DMS 273 treated with DMSO at 0.1 percent for 48 hours (cell line): Measurements from ENCODE around the gene RPRM.
"Not testable (repeated sequence)": the region's sequence is repeated elsewhere in the genome, so short reads cannot be mapped to it uniquely, and the experiment has no call there.

Experiments
- DNase-seq: peaks from one replicate; lab custom pipeline; 2025; lab: John Stamatoyannopoulos, UW

RPRM gene

DNA sequence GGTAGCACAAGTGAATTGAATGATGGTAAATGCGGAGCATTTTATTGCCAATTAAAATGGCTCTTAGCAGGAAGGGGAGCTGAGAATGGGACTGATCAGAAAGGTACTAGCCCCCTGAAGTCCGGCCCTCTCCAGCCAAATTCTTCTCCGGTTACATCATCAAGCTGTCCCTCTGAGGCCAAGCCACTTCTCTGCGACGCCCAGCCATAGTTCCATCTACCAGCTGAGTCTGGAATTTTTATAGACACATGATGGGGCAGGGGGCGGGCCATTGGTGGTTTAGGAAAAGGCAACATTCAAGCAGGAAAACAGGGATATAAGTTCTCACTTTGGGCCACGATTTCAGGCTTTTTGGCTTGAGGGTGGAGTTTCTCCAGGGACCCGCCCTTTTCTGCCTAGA lies 22.7 kb downstream of the RPRM start:
- no peak for DNase-seq

DNA sequence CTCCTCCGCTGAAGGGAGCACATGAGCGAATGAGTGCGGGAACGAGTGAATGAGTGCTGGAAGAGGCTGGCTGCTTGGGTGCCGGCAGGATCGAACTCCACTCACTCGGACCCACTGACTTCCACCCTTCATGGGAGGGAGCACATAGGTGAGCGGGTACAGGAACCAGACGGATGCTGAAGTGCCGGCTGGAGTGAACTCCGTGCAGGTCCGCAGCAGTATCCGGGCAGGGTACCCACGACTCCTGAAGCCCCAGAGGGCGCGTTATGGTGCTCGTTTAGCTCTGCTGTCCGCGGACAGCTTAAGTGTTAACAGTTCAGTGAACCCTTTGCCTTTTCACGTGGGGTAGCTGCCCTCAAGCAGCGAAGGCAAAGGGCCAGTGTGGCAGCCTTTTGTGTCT lies 23.2 kb downstream of the RPRM start:
- DNase-seq = no peak

DNA sequence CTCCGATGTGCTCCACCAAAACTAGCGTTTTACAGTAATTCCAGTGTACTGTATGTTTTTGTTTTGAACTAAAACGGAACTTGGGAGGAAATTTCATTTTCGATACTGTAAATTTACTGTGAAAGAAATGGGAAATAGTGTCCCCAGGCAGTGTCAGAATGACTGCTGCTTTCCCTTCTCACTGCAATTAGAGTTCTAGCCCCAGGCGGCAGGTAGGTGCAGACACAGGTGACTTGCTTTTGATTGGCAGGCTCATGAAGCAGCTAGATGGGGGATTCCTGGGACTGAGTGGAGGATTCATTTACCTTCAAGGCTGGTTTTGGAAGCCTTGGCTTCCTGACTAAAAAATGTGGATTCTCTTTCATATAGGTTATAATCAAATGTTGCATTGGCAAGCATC lies 27.0 kb downstream of the RPRM start:
- DNase-seq = no peak

DNA sequence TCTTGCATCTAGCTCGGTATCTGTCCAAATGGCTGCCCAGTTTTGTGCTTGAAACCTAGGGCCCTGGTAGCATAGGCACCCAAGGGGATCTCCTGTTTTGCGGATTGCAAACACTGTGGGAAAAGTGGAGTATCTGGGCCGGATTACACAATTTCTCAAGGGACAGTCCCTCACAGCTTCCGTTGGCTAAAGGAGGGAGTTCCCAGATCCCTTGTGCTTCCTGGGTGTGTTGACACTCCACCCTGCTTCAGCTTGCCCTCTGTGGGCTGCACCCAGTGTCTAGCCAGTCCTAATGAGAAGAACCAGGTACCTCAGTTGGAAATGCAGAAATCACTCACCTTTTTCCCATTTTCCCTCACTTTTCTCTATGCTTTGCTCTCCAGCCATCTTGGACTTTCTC lies 35.5 kb downstream of the RPRM start:
- DNase-seq = no peak

DNA sequence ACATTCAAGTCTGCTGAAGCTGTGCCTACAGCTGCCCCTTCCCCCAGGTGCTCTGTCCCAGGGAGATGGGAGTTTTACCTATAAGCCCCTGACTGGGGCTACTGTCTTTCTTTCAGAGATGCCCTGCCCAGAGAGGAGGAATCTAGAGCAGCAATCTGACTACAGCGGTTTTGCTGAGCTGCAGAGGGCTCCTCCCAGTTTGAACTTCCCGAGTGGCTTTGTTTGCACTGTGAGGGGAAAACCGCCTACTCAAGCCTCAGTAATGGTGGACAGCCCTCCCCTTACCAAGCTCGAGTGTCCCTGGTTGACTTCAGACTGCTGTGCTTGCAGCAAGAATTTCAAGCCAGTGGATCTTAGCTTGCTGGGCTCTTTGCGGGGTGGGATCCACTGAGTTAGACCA lies 35.9 kb downstream of the RPRM start:
- not testable (repeated sequence) for DNase-seq

DNA sequence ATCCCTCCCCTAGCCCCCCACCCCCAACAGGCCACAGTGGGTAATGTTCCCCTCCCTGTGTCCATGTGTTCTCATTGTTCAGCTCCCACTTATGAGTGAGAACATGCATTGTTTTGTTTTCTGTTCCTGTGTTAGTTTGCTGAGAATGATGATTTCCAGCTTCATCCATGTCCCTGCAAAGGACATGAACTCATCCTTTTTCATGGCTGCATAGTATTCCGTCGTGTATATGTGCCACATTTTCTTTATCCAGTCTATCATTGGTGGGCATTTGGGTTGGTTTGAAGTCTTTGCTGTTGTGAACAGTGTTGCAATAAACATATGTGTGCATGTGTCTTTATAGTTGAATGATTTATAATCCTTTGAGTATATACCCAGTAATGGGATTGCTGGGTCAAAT lies 38.5 kb downstream of the RPRM start:
- not testable (repeated sequence) for DNase-seq

DNA sequence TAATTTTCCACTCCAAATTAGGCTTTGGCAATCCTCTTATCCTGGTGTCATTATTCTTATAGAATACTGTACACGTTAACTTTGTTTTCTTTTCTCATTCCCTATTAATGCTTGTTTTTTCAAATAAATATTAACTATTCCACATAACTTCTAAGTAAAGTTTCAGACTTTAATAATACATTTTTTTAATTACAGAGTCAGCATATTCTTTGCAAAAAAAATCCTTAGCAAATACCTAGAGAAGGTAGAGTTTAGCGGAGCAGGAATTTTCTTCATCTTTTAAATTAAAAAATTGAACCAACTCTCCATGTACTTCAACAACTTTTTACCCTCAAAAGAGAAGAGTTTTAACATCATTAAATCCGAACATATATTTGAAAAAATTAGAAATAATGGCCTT lies 45.2 kb downstream of the RPRM start:
- DNase-seq = no peak

DNA sequence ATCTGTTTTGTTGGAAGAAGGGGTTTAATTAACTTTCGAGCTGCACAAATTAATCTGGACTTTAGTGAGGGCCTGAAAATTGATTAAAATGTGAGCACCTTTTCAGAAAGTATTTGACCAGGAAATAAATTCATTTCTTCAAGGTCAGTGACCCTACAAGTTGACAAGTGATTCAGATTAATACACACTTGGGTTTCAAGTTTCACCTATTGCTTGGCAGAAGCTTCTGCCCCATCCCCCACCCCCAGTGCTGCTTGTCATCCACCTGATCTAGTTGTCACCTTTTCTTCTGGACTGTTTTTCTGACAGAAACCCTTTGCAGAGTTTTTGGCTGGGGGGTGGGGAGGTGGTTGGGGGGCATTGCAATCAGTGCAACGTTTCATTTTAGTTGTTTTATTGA lies 46.2 kb downstream of the RPRM start:
- no peak for DNase-seq

DNA sequence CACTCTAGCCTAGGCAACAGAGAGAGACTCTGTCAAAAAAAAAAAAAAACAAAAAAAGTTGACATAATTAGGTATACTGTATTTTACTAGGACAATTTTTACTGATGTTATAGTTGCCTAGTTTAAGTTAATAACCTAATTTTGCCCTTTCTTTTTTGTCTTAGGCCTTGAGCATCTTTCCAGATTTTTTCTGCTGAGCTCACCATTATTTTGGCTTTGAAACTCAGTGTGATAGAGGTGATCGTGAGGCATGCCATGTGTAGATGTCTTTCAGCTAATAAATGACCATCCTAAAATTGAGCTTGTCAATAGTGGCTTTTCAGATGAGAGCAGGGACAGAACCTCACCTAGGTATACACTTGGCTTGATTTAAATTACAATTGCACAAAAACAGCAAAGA lies 47.4 kb downstream of the RPRM start:
- DNase-seq = no peak
